ENCODE data around the gene C5orf22. TPM values are rescaled to one million over a fixed set of nuclear protein-coding genes. Genes with fewer than 3 reads are reported as not detected.

Gene C5orf22
- total RNA-seq, 1 experiment from 2014 or later: 18.5 TPM

DNA sequence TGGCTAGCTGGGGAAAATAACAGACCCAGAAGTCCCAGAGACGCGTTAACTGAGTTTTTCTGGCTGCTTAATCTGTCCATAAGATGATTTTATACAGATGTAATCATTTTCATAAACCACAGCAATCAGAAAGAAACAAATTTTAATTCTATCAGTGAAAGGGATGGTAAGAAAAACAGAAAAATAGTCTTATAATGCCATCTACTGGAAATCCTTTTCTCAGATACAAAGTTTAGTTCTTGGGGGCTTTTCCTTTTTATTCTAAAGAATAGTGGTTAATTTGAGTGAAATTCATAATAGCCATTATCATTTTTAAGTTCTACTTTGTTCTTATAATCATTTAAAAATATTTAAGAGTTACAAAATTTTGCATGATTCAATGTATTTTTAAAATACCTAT is 44.6 kb upstream of the C5orf22 start:
- POLR2A ChIA-PET: no interaction called here
- CTCF ChIA-PET: interaction anchor here (1.1 kb wide), 1 partner anchor 251 kb away, joined by 3 read pairs; no protein-coding TSS in a partner anchor

DNA sequence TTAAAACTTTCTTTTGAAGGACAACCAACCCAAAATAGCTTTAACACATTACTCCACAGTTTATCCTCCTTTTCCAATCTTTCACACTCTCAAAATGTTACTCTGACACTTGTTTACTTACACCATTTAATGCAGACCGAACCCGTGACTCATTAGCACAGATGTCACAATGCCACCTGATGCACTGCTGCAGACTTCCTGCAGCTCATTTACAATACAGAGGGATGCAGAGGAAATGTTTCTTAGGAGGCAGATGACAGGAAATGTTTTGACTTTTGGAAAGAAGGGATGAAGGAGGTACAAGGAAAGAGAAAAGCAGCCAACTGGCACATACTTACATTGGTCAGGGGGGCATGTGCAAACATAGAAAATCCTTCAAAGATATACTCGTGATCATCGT is 39.2 kb upstream of the C5orf22 start:
- CTCF ChIA-PET: no interaction called here
- intact Hi-C loops (cut with micrococcal nuclease): no loop called here
- no TSS peak for BruUV-seq (replicated peaks)

More for the DNA sequence above, 44.6 kb upstream of the C5orf22 start:
- intact Hi-C loops (cut with micrococcal nuclease): no loop called here
- DNase-seq (ENCODE audit: unreplicated experiment): no peak
- H3K36me3 Mint-ChIP-seq (ENCODE audit: insufficient read depth, unreplicated experiment): peaks cover 89% of the 10 kb centered on the region
- no peaks in the 10 kb centered on the region for H3K27me3 Mint-ChIP-seq (ENCODE audit: insufficient read depth, unreplicated experiment)
- no peaks in the 10 kb centered on the region for H3K9me3 Mint-ChIP-seq (ENCODE audit: unreplicated experiment)
- H3K4me1 Mint-ChIP-seq (ENCODE audit: insufficient read depth, unreplicated experiment): no peaks in the 10 kb centered on the region
- BruUV-seq (replicated peaks): no TSS peak
- H3K4me3 Mint-ChIP-seq (ENCODE audit: unreplicated experiment): no peak overlapping the region
- TF ChIP-seq, protein P1, sequence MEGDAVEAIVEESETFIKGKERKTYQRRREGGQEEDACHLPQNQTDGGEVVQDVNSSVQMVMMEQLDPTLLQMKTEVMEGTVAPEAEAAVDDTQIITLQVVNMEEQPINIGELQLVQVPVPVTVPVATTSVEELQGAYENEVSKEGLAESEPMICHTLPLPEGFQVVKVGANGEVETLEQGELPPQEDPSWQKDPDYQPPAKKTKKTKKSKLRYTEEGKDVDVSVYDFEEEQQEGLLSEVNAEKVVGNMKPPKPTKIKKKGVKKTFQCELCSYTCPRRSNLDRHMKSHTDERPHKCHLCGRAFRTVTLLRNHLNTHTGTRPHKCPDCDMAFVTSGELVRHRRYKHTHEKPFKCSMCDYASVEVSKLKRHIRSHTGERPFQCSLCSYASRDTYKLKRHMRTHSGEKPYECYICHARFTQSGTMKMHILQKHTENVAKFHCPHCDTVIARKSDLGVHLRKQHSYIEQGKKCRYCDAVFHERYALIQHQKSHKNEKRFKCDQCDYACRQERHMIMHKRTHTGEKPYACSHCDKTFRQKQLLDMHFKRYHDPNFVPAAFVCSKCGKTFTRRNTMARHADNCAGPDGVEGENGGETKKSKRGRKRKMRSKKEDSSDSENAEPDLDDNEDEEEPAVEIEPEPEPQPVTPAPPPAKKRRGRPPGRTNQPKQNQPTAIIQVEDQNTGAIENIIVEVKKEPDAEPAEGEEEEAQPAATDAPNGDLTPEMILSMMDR (IDR thresholded peaks at IDR 0.05; ENCODE audit: unreplicated experiment): no peak
- H3K27ac Mint-ChIP-seq (ENCODE audit: low read depth, unreplicated experiment): no peak overlapping the region

DNA sequence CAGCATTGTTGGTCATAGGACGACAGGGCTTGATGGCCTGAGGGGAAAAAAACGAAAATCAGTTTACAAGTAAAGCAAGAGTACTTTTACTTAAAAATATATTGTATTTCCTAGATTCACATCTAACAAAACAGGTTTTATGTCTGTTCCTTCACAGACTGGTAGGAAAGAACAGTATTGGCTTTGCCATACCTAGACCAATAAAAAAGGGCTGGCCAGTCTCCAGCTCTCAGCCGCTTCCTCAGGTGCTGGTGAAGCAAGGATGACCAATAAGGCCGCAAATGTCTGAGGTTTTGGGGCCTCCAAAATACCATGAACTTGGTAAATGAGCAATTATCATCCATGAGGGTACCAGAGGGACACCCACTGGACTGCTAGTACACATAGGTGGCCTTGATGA is 36.8 kb upstream of the C5orf22 start:
- intact Hi-C loops (cut with micrococcal nuclease): no loop called here
- H3K9me3 Mint-ChIP-seq (ENCODE audit: unreplicated experiment): no peaks in the 10 kb centered on the region
- no peaks in the 10 kb centered on the region for H3K27me3 Mint-ChIP-seq (ENCODE audit: insufficient read depth, unreplicated experiment)
- ChIA-PET CTCF (interaction anchor here (0.6 kb wide), 1 partner anchor 348 kb away, joined by 3 read pairs; no protein-coding TSS in a partner anchor), POLR2A (no interaction called here)
- H3K4me1 Mint-ChIP-seq (ENCODE audit: insufficient read depth, unreplicated experiment): no peaks in the 10 kb centered on the region
- no TSS peak for BruUV-seq (replicated peaks)
- H3K36me3 Mint-ChIP-seq (ENCODE audit: insufficient read depth, unreplicated experiment): peaks cover 78% of the 10 kb centered on the region
- no peak for DNase-seq (ENCODE audit: unreplicated experiment)
- H3K27ac Mint-ChIP-seq (ENCODE audit: low read depth, unreplicated experiment): no peak overlapping the region
- no peak overlapping the region for H3K4me3 Mint-ChIP-seq (ENCODE audit: unreplicated experiment)
- TF ChIP-seq, protein P1 (IDR thresholded peaks at IDR 0.05; ENCODE audit: unreplicated experiment): no peak

More for the DNA sequence above, 39.2 kb upstream of the C5orf22 start:
- Mint-ChIP-seq H3K27ac (ENCODE audit: low read depth, unreplicated experiment) (no peak overlapping the region), H3K4me1 (ENCODE audit: insufficient read depth, unreplicated experiment) (no peaks in the 10 kb centered on the region), H3K36me3 (ENCODE audit: insufficient read depth, unreplicated experiment) (peaks cover 81% of the 10 kb centered on the region), H3K27me3 (ENCODE audit: insufficient read depth, unreplicated experiment) (no peaks in the 10 kb centered on the region), H3K4me3 (ENCODE audit: unreplicated experiment) (no peak overlapping the region), H3K9me3 (ENCODE audit: unreplicated experiment) (no peaks in the 10 kb centered on the region)
- DNase-seq (ENCODE audit: unreplicated experiment): peak; percentile 16
- TF ChIP-seq, protein P1 (IDR thresholded peaks at IDR 0.05; ENCODE audit: unreplicated experiment): no peak
- POLR2A ChIA-PET: interaction anchor here (0.6 to 0.7 kb wide), 3 partner anchors 15 to 136 kb away, joined by 3 read pairs; no protein-coding TSS in a partner anchor

DNA sequence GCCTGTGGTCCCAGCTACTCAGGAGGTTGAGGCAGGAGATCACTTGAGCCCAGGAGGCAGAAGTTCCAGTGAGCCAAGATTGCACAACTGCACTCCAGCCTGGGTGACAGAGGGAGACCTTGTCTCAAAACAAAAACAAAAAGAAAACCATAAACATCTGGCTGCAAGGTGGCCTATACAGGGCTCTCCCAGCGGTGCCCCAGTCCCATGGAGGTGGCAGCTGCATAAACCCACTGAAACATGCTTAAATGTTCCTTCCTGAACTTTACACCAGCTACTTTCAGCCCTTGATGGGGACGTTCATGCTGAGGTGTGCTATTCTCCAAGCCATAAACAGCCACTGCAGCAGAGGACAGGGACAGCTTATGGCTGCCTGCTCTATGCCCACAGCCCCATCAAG is 35.8 kb upstream of the C5orf22 start:
- H3K9me3 Mint-ChIP-seq (ENCODE audit: unreplicated experiment): no peaks in the 10 kb centered on the region
- CTCF ChIA-PET: interaction anchor here (0.7 to 1.0 kb wide), 2 partner anchors 12 to 329 kb away, joined by 3 to 4 read pairs; no protein-coding TSS in a partner anchor
- intact Hi-C loops (cut with micrococcal nuclease): no loop called here
- no peak overlapping the region for H3K4me3 Mint-ChIP-seq (ENCODE audit: unreplicated experiment)
- no peaks in the 10 kb centered on the region for H3K4me1 Mint-ChIP-seq (ENCODE audit: insufficient read depth, unreplicated experiment)
- TF ChIP-seq, protein P1 (IDR thresholded peaks at IDR 0.05; ENCODE audit: unreplicated experiment): no peak
- peaks cover 68% of the 10 kb centered on the region for H3K36me3 Mint-ChIP-seq (ENCODE audit: insufficient read depth, unreplicated experiment)
- no peak for DNase-seq (ENCODE audit: unreplicated experiment)
- H3K27ac Mint-ChIP-seq (ENCODE audit: low read depth, unreplicated experiment): no peak overlapping the region
- BruUV-seq (replicated peaks): no TSS peak
- POLR2A ChIA-PET: no interaction called here
- no peaks in the 10 kb centered on the region for H3K27me3 Mint-ChIP-seq (ENCODE audit: insufficient read depth, unreplicated experiment)
